Activated T-helper 17 cell treated with anti-CD3 and anti-CD28 coated beads, Interleukin-2, amount 50 U/mL, for 72 hours (primary cell): ENCODE data around the gene KXD1. TPM values are rescaled to one million over a fixed set of nuclear protein-coding genes. Genes with fewer than 3 reads are reported as not detected.

Source experiments
- ATAC-seq: fragments of 150-1000 bp; cut with Tn5 transposase; replicated peaks from 2 replicates; pipeline ENCODE4 v1.10.0; 2021; ENCODE audit warnings: mild to moderate bottlenecking, moderate library complexity
- H3K27ac Mint-ChIP-seq: one replicate; pipeline ENCODE4 v1.8.0; 2022; ENCODE audit warnings: mixed read lengths
- H3K27me3 Mint-ChIP-seq: one replicate; pipeline ENCODE4 v1.8.0; 2022; ENCODE audit warnings: mixed read lengths
- H3K36me3 Mint-ChIP-seq: one replicate; pipeline ENCODE4 v1.8.0; 2022; ENCODE audit warnings: low read depth, mild to moderate bottlenecking, mixed read lengths
- H3K4me1 Mint-ChIP-seq: one replicate; pipeline ENCODE4 v1.8.0; 2022; ENCODE audit warnings: mixed read lengths
- H3K4me3 Mint-ChIP-seq: one replicate; pipeline ENCODE4 v1.8.0; 2022; ENCODE audit warnings: mild to moderate bottlenecking, mixed read lengths
- H3K9me3 Mint-ChIP-seq: one replicate; pipeline ENCODE4 v1.8.0; 2022; ENCODE audit warnings: mixed read lengths
- total RNA-seq, 2 donors: library from RNA; stranded (reverse); gene quantifications; one replicate each; pipeline ENCODE4 v1.2.3, GENCODE V29; 2022

The KXD1 gene
- total RNA-seq, 2 donors from 2014 or later, result 116 to 118 TPM

DNA sequence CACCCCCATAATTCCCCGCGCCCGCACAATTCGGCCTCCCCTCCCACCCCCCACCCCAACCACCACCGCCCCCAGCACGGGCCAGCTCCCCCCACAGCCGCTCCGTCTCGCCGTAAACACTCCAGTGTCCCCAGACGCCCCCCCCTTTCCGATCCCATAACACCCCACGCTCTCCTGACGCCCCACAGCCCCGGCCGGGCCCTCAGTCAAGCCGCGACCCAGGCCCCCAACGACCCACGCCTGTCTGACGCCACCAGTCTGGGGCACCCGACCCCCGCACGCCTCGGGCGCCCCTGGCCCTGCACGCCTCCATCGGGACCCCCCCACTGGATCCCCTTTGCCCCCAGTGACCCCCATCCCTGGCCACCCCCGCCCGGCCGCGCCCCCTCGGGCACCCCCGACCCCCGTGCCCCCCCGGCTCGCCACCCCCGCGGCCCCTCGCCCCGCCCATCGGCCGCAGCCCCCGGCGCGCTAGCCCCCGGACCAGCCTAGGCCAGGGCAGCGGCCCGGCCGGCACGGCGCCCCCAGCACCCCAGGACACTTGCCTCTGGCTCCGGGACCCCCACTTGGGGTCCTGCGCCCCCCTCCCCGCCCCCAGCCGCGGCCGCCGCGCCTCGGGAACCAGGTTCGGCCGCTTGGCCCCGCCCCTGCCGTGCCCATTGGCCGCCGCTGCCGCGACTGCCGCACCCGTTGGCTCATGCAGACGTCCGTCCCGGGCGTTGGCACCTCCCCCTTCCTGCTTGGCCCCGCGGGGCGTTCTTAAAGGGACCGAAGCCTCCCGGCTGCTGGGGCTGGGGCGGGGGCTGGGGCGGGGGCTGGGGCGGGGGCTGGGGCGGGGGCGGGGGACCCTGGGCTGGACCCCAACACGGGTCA lies 14.5 kb upstream of the KXD1 start, which contains the start of gene FKBP8:
Gene FKBP8, minus strand, starts transcription at position 633 of the 873 bp plus-strand sequence. CDS start 1,603 bp downstream, outside the sequence.
- ATAC-seq, result peak; percentile 90
- Mint-ChIP-seq H3K27ac (peak within 1 kb of the TSS; percentile 98), H3K4me3 (peak within 1 kb of the TSS; percentile 96)

DNA sequence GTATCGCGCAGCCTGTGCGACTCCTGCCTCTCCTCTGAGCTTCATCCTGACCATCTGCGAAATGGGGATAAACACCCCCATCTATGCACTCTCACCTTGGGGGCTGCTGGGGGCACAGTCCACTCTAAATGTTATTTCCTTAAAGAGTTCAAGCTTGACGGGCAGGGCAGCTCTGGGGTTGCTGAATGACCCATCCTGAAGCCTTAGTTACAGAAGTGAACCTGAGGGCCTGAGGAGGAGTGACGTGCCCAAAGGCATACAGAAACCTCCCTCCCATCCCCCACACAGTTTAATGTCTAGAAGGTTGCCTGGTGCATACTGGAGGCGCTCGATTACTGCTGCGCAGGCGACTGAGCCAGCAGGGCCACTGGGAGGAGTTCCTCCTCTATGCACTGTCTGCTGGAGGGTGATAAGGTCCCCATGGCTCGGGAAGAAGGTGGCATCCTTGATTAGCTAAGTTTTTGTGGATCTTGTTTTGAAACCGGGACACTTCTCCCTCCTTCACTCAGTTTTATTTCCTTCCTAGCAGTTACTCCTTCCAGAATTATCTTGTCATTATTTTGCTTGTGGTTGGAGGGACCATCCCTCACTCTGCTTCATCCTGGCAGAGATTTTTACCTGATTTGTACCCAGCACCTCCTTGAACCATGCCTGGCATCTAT lies 13.7 kb upstream of the KXD1 start:
- H3K27ac Mint-ChIP-seq, result peak overlapping the region; percentile 97
- peaks cover 43% of the 10 kb centered on the region for H3K36me3 Mint-ChIP-seq
- peak; percentile 89 for ATAC-seq
- H3K4me1 Mint-ChIP-seq, result peaks cover 6% of the 10 kb centered on the region
- H3K27me3 Mint-ChIP-seq, result no peaks in the 10 kb centered on the region
- H3K9me3 Mint-ChIP-seq, result no peaks in the 10 kb centered on the region
- H3K4me3 Mint-ChIP-seq, result peak overlapping the region; percentile 96

More for the DNA sequence above, 14.5 kb upstream of the KXD1 start, which contains the start of gene FKBP8:
- H3K36me3 Mint-ChIP-seq, result peaks cover 50% of the 10 kb centered on the region
- no peaks in the 10 kb centered on the region for H3K9me3 Mint-ChIP-seq
- no peaks in the 10 kb centered on the region for H3K27me3 Mint-ChIP-seq
- peaks cover 6% of the 10 kb centered on the region for H3K4me1 Mint-ChIP-seq

DNA sequence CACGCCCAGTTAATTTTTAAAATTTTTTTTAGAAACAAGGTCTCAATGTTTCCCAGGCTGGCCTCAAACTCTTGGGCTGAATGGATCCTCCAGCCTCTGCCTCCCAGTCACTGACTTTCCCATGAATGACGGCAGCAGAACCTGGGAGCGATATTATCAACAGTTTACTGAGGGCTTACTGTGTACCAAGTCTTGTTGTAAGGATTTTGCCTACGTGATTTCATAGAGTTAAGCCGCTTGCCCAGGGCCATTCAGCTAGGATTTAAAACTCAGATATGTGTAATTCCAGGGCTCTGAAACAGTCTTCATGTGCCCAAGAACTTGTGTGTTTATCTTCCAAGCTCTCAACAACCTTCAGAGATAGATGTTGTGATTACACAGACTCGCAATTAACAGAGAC lies 6.0 kb upstream of the KXD1 start:
- Mint-ChIP-seq H3K27ac (no peak overlapping the region), H3K9me3 (no peaks in the 10 kb centered on the region)
- no peak for ATAC-seq

GRCh38 chr19:18558202-18558555 lies 509 bp downstream of the KXD1 start:
- Mint-ChIP-seq H3K9me3 (no peaks in the 10 kb centered on the region), H3K4me3 (peak overlapping the region; percentile 98), H3K27me3 (no peaks in the 10 kb centered on the region), H3K27ac (peak overlapping the region; percentile 98), H3K36me3 (peaks cover 54% of the 10 kb centered on the region), H3K4me1 (peaks cover 5% of the 10 kb centered on the region)
- peak; percentile 14 for ATAC-seq

More for the DNA sequence above, 6.0 kb upstream of the KXD1 start:
- no peaks in the 10 kb centered on the region for H3K4me1 Mint-ChIP-seq
- H3K27me3 Mint-ChIP-seq, result no peaks in the 10 kb centered on the region
- H3K4me3 Mint-ChIP-seq, result no peak overlapping the region
- H3K36me3 Mint-ChIP-seq, result no peaks in the 10 kb centered on the region

GRCh38 chr19:18558604-18559003 lies 934 bp downstream of the KXD1 start:
- no peaks in the 10 kb centered on the region for H3K9me3 Mint-ChIP-seq
- H3K27me3 Mint-ChIP-seq, result no peaks in the 10 kb centered on the region
- ATAC-seq, result no peak
- peak overlapping the region; percentile 98 for H3K27ac Mint-ChIP-seq
- peaks cover 58% of the 10 kb centered on the region for H3K36me3 Mint-ChIP-seq
- peak overlapping the region; percentile 98 for H3K4me3 Mint-ChIP-seq
- H3K4me1 Mint-ChIP-seq, result peaks cover 5% of the 10 kb centered on the region

DNA sequence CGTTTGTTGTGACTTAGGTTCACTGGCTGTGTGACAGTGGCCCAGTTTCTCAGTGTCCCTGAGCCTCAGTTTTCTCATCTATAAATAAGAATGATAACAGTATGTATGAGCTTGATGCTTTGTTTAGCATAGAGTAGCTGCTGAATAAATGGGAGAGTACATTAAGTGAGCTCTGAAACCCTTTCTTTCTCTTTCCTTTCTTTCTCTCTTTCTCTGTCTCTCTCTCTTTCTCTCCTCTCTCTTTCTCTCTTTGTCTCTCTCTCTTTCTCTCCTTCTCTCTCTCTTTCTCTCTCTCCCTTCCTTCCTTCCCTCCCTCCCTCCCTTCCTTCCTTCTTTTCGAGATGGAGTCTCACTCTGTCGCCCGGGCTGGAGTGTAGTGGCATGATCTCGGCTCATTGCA lies 2.0 kb downstream of the KXD1 start:
- H3K36me3 Mint-ChIP-seq, result peaks cover 69% of the 10 kb centered on the region
- peak overlapping the region; percentile 98 for H3K4me3 Mint-ChIP-seq
- H3K9me3 Mint-ChIP-seq, result no peaks in the 10 kb centered on the region
- peak overlapping the region; percentile 98 for H3K27ac Mint-ChIP-seq
- no peaks in the 10 kb centered on the region for H3K27me3 Mint-ChIP-seq
- ATAC-seq, result no peak
- peaks cover 5% of the 10 kb centered on the region for H3K4me1 Mint-ChIP-seq

- ATAC-seq, result no peak
- Mint-ChIP-seq H3K36me3 (peaks cover 93% of the 10 kb centered on the region), H3K27me3 (no peaks in the 10 kb centered on the region), H3K4me1 (peaks cover 5% of the 10 kb centered on the region), H3K4me3 (no peak overlapping the region), H3K9me3 (no peaks in the 10 kb centered on the region), H3K27ac (no peak overlapping the region)
Measured at GRCh38 chr19:18562086-18562485, 4.4 kb downstream of the KXD1 start.

DNA sequence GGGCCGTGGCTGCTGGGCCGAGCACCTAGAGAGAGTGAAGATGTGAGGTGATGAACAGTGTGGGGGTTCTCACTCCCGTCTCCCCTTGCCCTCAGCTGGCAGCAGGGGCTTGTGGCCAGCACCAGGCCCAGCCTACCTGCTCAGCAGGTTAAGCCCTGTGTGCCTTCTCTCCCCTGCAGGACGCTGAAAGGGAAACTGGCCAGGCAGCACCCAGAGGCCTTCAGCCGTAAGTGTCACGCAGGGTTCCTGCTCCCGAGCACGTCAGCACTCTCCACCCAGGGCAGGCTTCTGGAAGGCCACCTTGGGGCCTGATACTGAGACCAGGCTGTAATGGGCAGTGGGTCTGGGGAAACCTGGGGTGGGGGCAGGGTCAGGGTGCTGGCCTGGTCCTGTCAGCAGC lies 9.3 kb downstream of the KXD1 start:
- Mint-ChIP-seq H3K4me3 (no peak overlapping the region), H3K36me3 (peaks cover 90% of the 10 kb centered on the region), H3K4me1 (peaks cover 5% of the 10 kb centered on the region), H3K27ac (no peak overlapping the region), H3K27me3 (no peaks in the 10 kb centered on the region), H3K9me3 (no peaks in the 10 kb centered on the region)
- ATAC-seq, result no peak

- Mint-ChIP-seq H3K4me3 (no peak overlapping the region), H3K27ac (no peak overlapping the region), H3K36me3 (peaks cover 93% of the 10 kb centered on the region), H3K27me3 (no peaks in the 10 kb centered on the region), H3K4me1 (peaks cover 14% of the 10 kb centered on the region), H3K9me3 (no peaks in the 10 kb centered on the region)
- ATAC-seq, result no peak
Measured at GRCh38 chr19:18568367-18568766, 10.7 kb downstream of the KXD1 start.

DNA sequence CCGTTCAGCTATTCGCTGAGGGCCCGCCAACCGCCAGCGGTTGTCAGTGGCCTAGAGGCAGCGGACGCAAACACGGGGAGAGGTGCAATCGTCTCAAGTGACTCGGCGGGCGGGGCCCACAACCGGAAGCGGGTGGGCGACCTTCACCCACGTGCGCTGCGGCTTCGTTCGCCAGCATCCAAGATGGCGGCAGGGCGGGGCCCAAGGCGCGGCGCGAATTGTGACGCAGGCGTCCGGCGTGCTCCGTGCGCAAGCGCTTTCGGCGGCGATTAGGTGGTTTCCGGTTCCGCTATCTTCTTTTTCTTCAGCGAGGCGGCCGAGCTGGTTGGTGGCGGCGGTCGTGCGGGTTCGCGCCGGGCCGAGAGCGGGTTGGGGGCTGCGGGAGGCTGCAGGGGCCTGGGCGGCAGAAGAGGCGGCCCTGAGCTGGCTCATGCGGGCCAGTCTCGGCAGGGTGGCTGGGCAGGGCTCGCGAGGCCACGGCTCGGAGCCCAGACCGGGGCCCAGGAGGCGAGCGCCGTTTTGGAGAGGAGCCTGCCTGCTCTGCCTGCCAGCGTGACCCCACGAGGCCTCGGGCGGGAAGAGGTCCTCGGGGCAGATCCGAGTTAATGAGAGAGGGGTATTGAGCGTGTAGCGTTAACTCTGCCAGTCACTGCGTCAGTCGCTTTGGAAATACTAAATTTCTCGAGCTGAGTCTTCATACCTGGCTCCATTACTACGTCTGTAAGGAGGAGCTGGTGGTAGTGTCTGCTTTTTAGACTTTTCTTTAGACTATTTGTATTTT lies 14.1 kb downstream of the KXD1 start, which contains the start of gene UBA52:
Gene UBA52, plus strand, starts transcription at position 294 of the 781 bp plus-strand sequence. CDS start 1,444 bp downstream, outside the sequence.
- H3K9me3 Mint-ChIP-seq, result no peaks in the 10 kb centered on the region

DNA sequence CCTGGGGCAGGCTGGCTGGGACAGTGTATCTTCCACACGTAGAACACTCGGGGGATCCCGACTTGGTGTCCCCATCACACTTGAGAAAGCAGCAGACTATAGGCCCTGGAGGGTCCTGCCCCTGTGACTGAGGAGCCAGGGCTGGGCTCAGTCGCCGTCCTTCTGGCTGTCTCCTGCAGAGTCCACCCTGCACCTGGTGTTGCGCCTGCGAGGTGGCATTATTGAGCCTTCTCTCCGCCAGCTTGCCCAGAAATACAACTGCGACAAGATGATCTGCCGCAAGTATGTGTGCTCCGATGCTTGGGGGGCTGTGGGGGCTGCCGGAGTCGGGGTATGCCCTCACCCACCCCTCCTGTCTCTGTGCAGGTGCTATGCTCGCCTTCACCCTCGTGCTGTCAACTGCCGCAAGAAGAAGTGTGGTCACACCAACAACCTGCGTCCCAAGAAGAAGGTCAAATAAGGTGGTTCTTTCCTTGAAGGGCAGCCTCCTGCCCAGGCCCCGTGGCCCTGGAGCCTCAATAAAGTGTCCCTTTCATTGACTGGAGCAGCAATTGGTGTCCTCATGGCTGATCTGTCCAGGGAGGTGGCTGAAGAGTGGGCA lies 17.1 kb downstream of the KXD1 start:
- no peaks in the 10 kb centered on the region for H3K9me3 Mint-ChIP-seq
- peak overlapping the region; percentile 20 for H3K4me3 Mint-ChIP-seq
- no peak overlapping the region for H3K27ac Mint-ChIP-seq
- no peak for ATAC-seq
- H3K27me3 Mint-ChIP-seq, result no peaks in the 10 kb centered on the region
- peaks cover 82% of the 10 kb centered on the region for H3K36me3 Mint-ChIP-seq
- peaks cover 18% of the 10 kb centered on the region for H3K4me1 Mint-ChIP-seq

More for the DNA sequence above, 14.1 kb downstream of the KXD1 start, which contains the start of gene UBA52:
- H3K36me3 Mint-ChIP-seq, result peaks cover 93% of the 10 kb centered on the region
- H3K4me1 Mint-ChIP-seq, result peaks cover 14% of the 10 kb centered on the region
- peak within 1 kb of the TSS; percentile 86 for H3K27ac Mint-ChIP-seq
- peak; percentile 98 for ATAC-seq
- no peaks in the 10 kb centered on the region for H3K27me3 Mint-ChIP-seq
- peak within 1 kb of the TSS; percentile 88 for H3K4me3 Mint-ChIP-seq

GRCh38 chr19:18576383-18576782 lies 18.7 kb downstream of the KXD1 start:
- no peak overlapping the region for H3K27ac Mint-ChIP-seq
- no peaks in the 10 kb centered on the region for H3K27me3 Mint-ChIP-seq
- H3K36me3 Mint-ChIP-seq, result peaks cover 73% of the 10 kb centered on the region
- H3K9me3 Mint-ChIP-seq, result no peaks in the 10 kb centered on the region
- peaks cover 16% of the 10 kb centered on the region for H3K4me1 Mint-ChIP-seq
- no peak overlapping the region for H3K4me3 Mint-ChIP-seq
- no peak for ATAC-seq

DNA sequence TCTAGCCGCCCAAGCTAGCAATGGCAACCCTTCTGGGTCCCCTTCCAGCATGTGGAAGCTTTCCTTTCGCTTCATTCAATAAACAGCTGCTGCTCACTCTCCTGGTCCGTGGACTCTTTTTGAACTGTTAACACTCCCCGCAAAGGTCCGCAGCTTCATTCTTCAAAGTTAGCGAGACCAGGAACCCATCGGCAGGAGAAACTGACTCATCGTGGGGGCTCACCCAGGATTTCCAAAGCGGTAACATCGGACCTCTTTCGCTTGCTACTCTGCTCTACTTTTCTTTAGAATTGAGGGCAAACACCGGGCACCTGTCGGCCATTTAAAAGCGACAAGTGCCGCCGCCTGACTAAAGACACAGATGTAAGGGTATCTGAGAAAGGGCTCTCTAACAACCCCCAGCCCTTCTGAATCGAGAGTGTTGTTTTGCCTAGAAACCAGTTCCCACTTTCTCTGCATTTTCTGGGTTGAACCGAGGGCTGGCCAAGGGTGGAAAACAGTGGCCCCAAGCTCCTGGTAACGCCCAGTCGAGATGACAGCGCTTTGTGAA lies 19.8 kb downstream of the KXD1 start:
- no peak for ATAC-seq
- peaks cover 11% of the 10 kb centered on the region for H3K4me1 Mint-ChIP-seq
- peaks cover 62% of the 10 kb centered on the region for H3K36me3 Mint-ChIP-seq
- H3K9me3 Mint-ChIP-seq, result no peaks in the 10 kb centered on the region
- H3K27ac Mint-ChIP-seq, result no peak overlapping the region
- H3K27me3 Mint-ChIP-seq, result no peaks in the 10 kb centered on the region
- H3K4me3 Mint-ChIP-seq, result no peak overlapping the region
